ENCODE data around the gene LSM10. TPM values are rescaled to one million over a fixed set of nuclear protein-coding genes. Genes with fewer than 3 reads are reported as not detected.
A peak's percentile ranks its signal among the peaks of the same experiment; 100 is the strongest.

Gene LSM10
- 47.3 TPM for polyA plus RNA-seq (2012; ENCODE audit: low read depth, missing spikeins)

GRCh38 chr1:36397378-36398230 lies at the start of gene LSM10:
Gene LSM10 (minus strand): TSS chr1:36397908. CDS start chr1:36394129, 3,779 bp downstream.
- FAIRE-seq (peak; percentile 98), DNase-seq (ENCODE audit: insufficient read length, low spot score) (peak; percentile 89)
- TF ChIP-seq SPI1 (IDR thresholded peaks at IDR 0.05; ENCODE audit: low read depth, low read length), result no peak
- TF ChIP-seq POLR2AphosphoS5 (IDR thresholded peaks at IDR 0.05; ENCODE audit: low read depth, low read length), result peak; percentile 78
- TF ChIP-seq TAF1 (IDR thresholded peaks at IDR 0.05; ENCODE audit: low read depth, low read length), result peak; percentile 92
- TF ChIP-seq POLR2A (IDR thresholded peaks at IDR 0.05; ENCODE audit: low read depth, low read length), result peak; percentile 82
- no peak for TF ChIP-seq PAX5 (IDR thresholded peaks at IDR 0.05; ENCODE audit: insufficient read depth, low read length, severe bottlenecking)
- peak; percentile 79; the same call in 1 of the 2 replicates for TF ChIP-seq POU2F2 (IDR thresholded peaks at IDR 0.05; ENCODE audit: low read depth, low read length)

DNA sequence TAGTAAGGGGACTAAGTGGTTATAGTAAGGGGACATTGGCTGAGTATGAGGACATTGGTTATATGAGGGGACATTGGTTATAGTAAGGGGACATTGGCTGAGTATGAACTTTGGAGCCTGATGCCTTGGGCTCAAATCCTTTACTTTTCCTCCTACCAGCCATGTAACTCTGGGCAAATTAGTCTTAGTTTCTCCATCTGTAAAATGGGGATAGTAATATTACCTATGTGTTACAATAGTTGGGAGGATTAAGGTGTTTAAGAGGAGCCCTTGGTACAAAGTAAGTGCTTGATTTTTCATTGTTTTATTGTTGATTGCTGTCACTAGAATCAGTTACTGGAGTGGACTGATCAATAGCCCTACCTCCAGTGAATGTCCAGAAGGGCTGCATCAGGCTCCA lies 49.7 kb upstream of the LSM10 start:
- no peak for TF ChIP-seq TAF1 (IDR thresholded peaks at IDR 0.05; ENCODE audit: low read depth, low read length)
- no peak for DNase-seq (ENCODE audit: insufficient read length, low spot score)
- FAIRE-seq, result no peak

- no peak for DNase-seq (ENCODE audit: insufficient read length, low spot score)
- FAIRE-seq, result no peak
- TF ChIP-seq POU2F2 (IDR thresholded peaks at IDR 0.05; ENCODE audit: low read depth, low read length) (no peak), POLR2AphosphoS5 (IDR thresholded peaks at IDR 0.05; ENCODE audit: low read depth, low read length) (no peak), PAX5 (IDR thresholded peaks at IDR 0.05; ENCODE audit: insufficient read depth, low read length, severe bottlenecking) (no peak), POLR2A (IDR thresholded peaks at IDR 0.05; ENCODE audit: low read depth, low read length) (no peak), SPI1 (IDR thresholded peaks at IDR 0.05; ENCODE audit: low read depth, low read length) (0 out of 2 replicates have a peak, but pooled peaks have one; percentile 11), TAF1 (IDR thresholded peaks at IDR 0.05; ENCODE audit: low read depth, low read length) (no peak)
Measured at GRCh38 chr1:36446746-36447145, 49.0 kb upstream of the LSM10 start.

- no peak for DNase-seq (ENCODE audit: insufficient read length, low spot score)
- no peak for TF ChIP-seq SPI1 (IDR thresholded peaks at IDR 0.05; ENCODE audit: low read depth, low read length)
- no peak for TF ChIP-seq POU2F2 (IDR thresholded peaks at IDR 0.05; ENCODE audit: low read depth, low read length)
- TF ChIP-seq POLR2A (IDR thresholded peaks at IDR 0.05; ENCODE audit: low read depth, low read length), result no peak
- no peak for TF ChIP-seq PAX5 (IDR thresholded peaks at IDR 0.05; ENCODE audit: insufficient read depth, low read length, severe bottlenecking)
- no peak for TF ChIP-seq POLR2AphosphoS5 (IDR thresholded peaks at IDR 0.05; ENCODE audit: low read depth, low read length)
- FAIRE-seq, result peak; percentile 26
Measured at GRCh38 chr1:36446271-36446670, 48.6 kb upstream of the LSM10 start.

- DNase-seq (ENCODE audit: insufficient read length, low spot score) (no peak), FAIRE-seq (no peak)
- TF ChIP-seq SPI1 (IDR thresholded peaks at IDR 0.05; ENCODE audit: low read depth, low read length) (no peak), TAF1 (IDR thresholded peaks at IDR 0.05; ENCODE audit: low read depth, low read length) (no peak)
Measured at GRCh38 chr1:36443297-36443696, 45.6 kb upstream of the LSM10 start.

DNA sequence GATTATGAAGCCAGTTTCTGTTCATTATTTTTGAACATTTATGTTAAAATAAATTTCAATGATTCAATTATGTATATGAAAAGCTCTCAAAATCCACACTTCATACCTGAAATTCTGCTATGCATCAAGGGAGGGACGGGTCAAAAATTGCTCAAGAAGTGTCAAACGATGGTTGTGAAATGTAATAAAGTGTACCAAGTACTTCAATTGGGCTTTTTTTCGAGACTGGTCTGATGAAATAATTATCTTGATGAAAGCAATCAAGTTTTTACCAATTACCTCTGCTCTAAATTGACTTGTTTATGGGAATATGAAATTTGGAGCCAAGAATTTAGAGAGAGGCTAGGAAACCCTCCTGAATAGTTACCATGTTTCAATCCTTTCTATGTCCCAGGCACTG lies 44.6 kb upstream of the LSM10 start:
- no peak for FAIRE-seq
- TF ChIP-seq SPI1 (IDR thresholded peaks at IDR 0.05; ENCODE audit: low read depth, low read length) (no peak), POLR2AphosphoS5 (IDR thresholded peaks at IDR 0.05; ENCODE audit: low read depth, low read length) (no peak), POLR2A (IDR thresholded peaks at IDR 0.05; ENCODE audit: low read depth, low read length) (no peak), POU2F2 (IDR thresholded peaks at IDR 0.05; ENCODE audit: low read depth, low read length) (no peak), PAX5 (IDR thresholded peaks at IDR 0.05; ENCODE audit: insufficient read depth, low read length, severe bottlenecking) (no peak)
- DNase-seq (ENCODE audit: insufficient read length, low spot score), result no peak

DNA sequence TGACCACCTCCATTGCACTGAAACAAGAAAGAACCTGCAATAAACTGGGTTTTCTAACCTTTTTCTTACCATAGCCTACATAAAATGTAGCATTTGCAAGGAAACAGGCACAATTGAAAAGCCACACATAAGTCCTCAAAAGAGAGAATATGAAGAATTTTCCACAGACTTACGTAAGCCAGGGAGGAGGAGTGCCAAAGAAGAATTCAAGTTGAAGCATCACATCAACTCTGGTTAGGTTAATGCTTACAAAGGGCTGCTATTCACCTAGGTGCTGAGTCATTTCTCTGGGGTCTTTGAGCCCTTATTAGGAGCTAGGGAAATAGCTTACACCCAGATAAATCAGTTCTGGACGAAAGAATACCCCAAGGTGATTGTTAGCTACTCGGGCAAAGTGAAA lies 42.9 kb upstream of the LSM10 start:
- DNase-seq (ENCODE audit: insufficient read length, low spot score), result no peak
- no peak for FAIRE-seq
- TF ChIP-seq TAF1 (IDR thresholded peaks at IDR 0.05; ENCODE audit: low read depth, low read length), result no peak
- TF ChIP-seq POLR2A (IDR thresholded peaks at IDR 0.05; ENCODE audit: low read depth, low read length), result no peak
- no peak for TF ChIP-seq SPI1 (IDR thresholded peaks at IDR 0.05; ENCODE audit: low read depth, low read length)
- no peak for TF ChIP-seq POU2F2 (IDR thresholded peaks at IDR 0.05; ENCODE audit: low read depth, low read length)
- no peak for TF ChIP-seq PAX5 (IDR thresholded peaks at IDR 0.05; ENCODE audit: insufficient read depth, low read length, severe bottlenecking)
- no peak for TF ChIP-seq POLR2AphosphoS5 (IDR thresholded peaks at IDR 0.05; ENCODE audit: low read depth, low read length)

- TF ChIP-seq TAF1 (IDR thresholded peaks at IDR 0.05; ENCODE audit: low read depth, low read length) (no peak), SPI1 (IDR thresholded peaks at IDR 0.05; ENCODE audit: low read depth, low read length) (no peak), POU2F2 (IDR thresholded peaks at IDR 0.05; ENCODE audit: low read depth, low read length) (no peak), POLR2AphosphoS5 (IDR thresholded peaks at IDR 0.05; ENCODE audit: low read depth, low read length) (no peak), POLR2A (IDR thresholded peaks at IDR 0.05; ENCODE audit: low read depth, low read length) (no peak), PAX5 (IDR thresholded peaks at IDR 0.05; ENCODE audit: insufficient read depth, low read length, severe bottlenecking) (no peak)
- FAIRE-seq, result no peak
- no peak for DNase-seq (ENCODE audit: insufficient read length, low spot score)
Measured at GRCh38 chr1:36440044-36440443, 42.3 kb upstream of the LSM10 start.

- TF ChIP-seq TAF1 (IDR thresholded peaks at IDR 0.05; ENCODE audit: low read depth, low read length) (no peak), POU2F2 (IDR thresholded peaks at IDR 0.05; ENCODE audit: low read depth, low read length) (no peak), POLR2AphosphoS5 (IDR thresholded peaks at IDR 0.05; ENCODE audit: low read depth, low read length) (no peak), SPI1 (IDR thresholded peaks at IDR 0.05; ENCODE audit: low read depth, low read length) (no peak), PAX5 (IDR thresholded peaks at IDR 0.05; ENCODE audit: insufficient read depth, low read length, severe bottlenecking) (no peak), POLR2A (IDR thresholded peaks at IDR 0.05; ENCODE audit: low read depth, low read length) (no peak)
- DNase-seq (ENCODE audit: insufficient read length, low spot score) (no peak), FAIRE-seq (no peak)
Measured at GRCh38 chr1:36438715-36439114, 41.0 kb upstream of the LSM10 start.

DNA sequence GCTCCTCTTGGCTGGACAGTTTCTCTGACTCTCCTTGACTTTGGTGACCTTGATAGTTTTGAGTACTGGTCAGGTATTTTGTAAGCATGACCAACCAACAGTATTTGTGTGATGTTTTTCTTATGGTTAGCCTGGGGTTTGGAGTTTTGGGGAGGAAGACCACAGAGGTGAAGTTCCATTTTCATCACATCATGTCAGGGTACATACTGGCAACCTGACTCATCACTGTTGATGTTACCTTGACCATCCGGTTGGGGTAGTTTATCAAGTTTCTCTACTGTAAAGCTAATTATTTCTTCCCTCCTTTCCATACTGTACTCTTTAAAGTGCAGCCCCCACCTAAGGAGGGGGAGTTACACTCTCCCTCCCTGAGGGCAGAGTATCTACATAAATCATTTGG lies 39.1 kb upstream of the LSM10 start:
- TF ChIP-seq TAF1 (IDR thresholded peaks at IDR 0.05; ENCODE audit: low read depth, low read length) (no peak), PAX5 (IDR thresholded peaks at IDR 0.05; ENCODE audit: insufficient read depth, low read length, severe bottlenecking) (no peak)
- DNase-seq (ENCODE audit: insufficient read length, low spot score), result no peak
- peak; percentile 52 for FAIRE-seq
